ENCODE results near the gene RNF44. TPM values are rescaled to one million over a fixed set of nuclear protein-coding genes. Genes with fewer than 3 reads are reported as not detected.

Gene RNF44
- total RNA-seq, 4 donors from 2014 or later: 7.5 to 15.1 (median 9.8) TPM

GRCh38 chr5:176564002-176564401 lies 26.8 kb upstream of the RNF44 start:
- TF ChIP-seq CTCF (IDR thresholded peaks at IDR 0.05; ENCODE audit: low read depth): no peak

GRCh38 chr5:176562189-176562588 lies 25.0 kb upstream of the RNF44 start:
- no peak for TF ChIP-seq CTCF (IDR thresholded peaks at IDR 0.05; ENCODE audit: low read depth)

- TF ChIP-seq CTCF (IDR thresholded peaks at IDR 0.05; ENCODE audit: low read depth): no peak
Observed at GRCh38 chr5:176561259-176561658, 24.1 kb upstream of the RNF44 start.

- no peak for TF ChIP-seq CTCF (IDR thresholded peaks at IDR 0.05; ENCODE audit: low read depth)
Observed at GRCh38 chr5:176560364-176560763, 23.2 kb upstream of the RNF44 start.

- TF ChIP-seq CTCF (IDR thresholded peaks at IDR 0.05; ENCODE audit: low read depth): no peak
Observed at GRCh38 chr5:176559683-176560082, 22.5 kb upstream of the RNF44 start.

- TF ChIP-seq CTCF (IDR thresholded peaks at IDR 0.05; ENCODE audit: low read depth): no peak
Observed at GRCh38 chr5:176557846-176558245, 20.6 kb upstream of the RNF44 start.

- TF ChIP-seq CTCF (IDR thresholded peaks at IDR 0.05; ENCODE audit: low read depth): no peak
Observed at GRCh38 chr5:176553260-176554085, 16.3 kb upstream of the RNF44 start.
